Cardiac muscle cell (in vitro differentiated cells and primary cell): ENCODE data around the gene IQSEC3. TPM values are rescaled to one million over a fixed set of nuclear protein-coding genes. Genes with fewer than 3 reads are reported as not detected.

Experiments used
- DNase-seq, 2 donors: peaks; one replicate each; pipeline versions ENCODE4 v3.0.0 to v3.0.0-alpha.2; 2010 to 2017; ENCODE audit warnings: low read depth in 1 of 2, low spot score in 1 of 2
- H3K27ac ChIP-seq: fragments of 200-600 bp; sonication (generic); 2 replicates; pipeline ENCODE4 v1.5.1; 2016
- H3K27me3 ChIP-seq: fragments of 200-600 bp; sonication (generic); 2 replicates; pipeline ENCODE4 v1.6.0; 2016; ENCODE audit warnings: control low read depth
- H3K36me3 ChIP-seq: fragments of 200-600 bp; sonication (generic); 2 replicates; pipeline ENCODE4 v1.5.1; 2016; ENCODE audit warnings: control low read depth
- H3K4me1 ChIP-seq: fragments of 200-600 bp; sonication (generic); 2 replicates; pipeline ENCODE4 v1.8.1; 2017; ENCODE audit warnings: low read depth, mild to moderate bottlenecking, mixed run types
- H3K4me3 ChIP-seq: fragments of 200-600 bp; sonication (generic); 2 replicates; pipeline ENCODE4 v1.5.1; 2016; ENCODE audit warnings: mild to moderate bottlenecking
- H3K9me3 ChIP-seq: fragments of 200-600 bp; sonication (generic); 2 replicates; pipeline ENCODE4 v1.5.1; 2017; ENCODE audit warnings: low read depth, mild to moderate bottlenecking, control low read depth
- CTCF ChIP-seq: IDR thresholded peaks from 2 replicates; pipeline ENCODE4 v1.5.1; 2012; ENCODE audit warnings: low read depth, mild to moderate bottlenecking, low read length
- polyA plus RNA-seq: library from polyadenylated mRNA; unstranded; fragments of >200 nt; fragmentation: Nextera tagmentation; extraction: Ambion mirVana; gene quantifications from 2 replicates; pipeline ENCODE4 v1.2.1, GENCODE V29; 2016
- total RNA-seq: library from RNA; depleted of rRNA; stranded (reverse); fragments of >200 nt; gene quantifications from 2 replicates; pipeline ENCODE4 v1.2.3, GENCODE V29; 2016

The IQSEC3 gene
- total and polyA plus RNA-seq, 2 experiments from 2014 or later = 0.42 to 2.7 TPM

GRCh38 chr12:179131-179884 is 112.7 kb downstream of the IQSEC3 start:
- no peak for DNase-seq
- no peak overlapping the region for H3K4me3 ChIP-seq
- H3K27ac ChIP-seq = no peak overlapping the region
- H3K27me3 ChIP-seq = no peaks in the 10 kb centered on the region
- H3K4me1 ChIP-seq = peaks cover 39% of the 10 kb centered on the region
- H3K36me3 ChIP-seq = no peaks in the 10 kb centered on the region
- H3K9me3 ChIP-seq = no peaks in the 10 kb centered on the region
- no peak for TF ChIP-seq CTCF

- Histone ChIP-seq H3K27me3 (no peaks in the 10 kb centered on the region), H3K9me3 (no peaks in the 10 kb centered on the region), H3K4me1 (peaks cover 33% of the 10 kb centered on the region), H3K4me3 (no peak overlapping the region), H3K27ac (no peak overlapping the region), H3K36me3 (no peaks in the 10 kb centered on the region)
- TF ChIP-seq CTCF = no peak
- no peak for DNase-seq
Observed at GRCh38 chr12:179885-180284, 113.3 kb downstream of the IQSEC3 start.

- no peaks in the 10 kb centered on the region for H3K9me3 ChIP-seq
- H3K36me3 ChIP-seq = no peaks in the 10 kb centered on the region
- no peak overlapping the region for H3K27ac ChIP-seq
- no peak overlapping the region for H3K4me3 ChIP-seq
- no peaks in the 10 kb centered on the region for H3K27me3 ChIP-seq
- peaks cover 28% of the 10 kb centered on the region for H3K4me1 ChIP-seq
- TF ChIP-seq CTCF = no peak
- peak in 1 of 2 donors; percentile 47 for DNase-seq
Observed at GRCh38 chr12:180445-180844, 113.9 kb downstream of the IQSEC3 start.

- no peaks in the 10 kb centered on the region for H3K9me3 ChIP-seq
- H3K4me1 ChIP-seq = peaks cover 14% of the 10 kb centered on the region
- H3K4me3 ChIP-seq = no peak overlapping the region
- no peaks in the 10 kb centered on the region for H3K27me3 ChIP-seq
- no peak for DNase-seq
- no peaks in the 10 kb centered on the region for H3K36me3 ChIP-seq
- TF ChIP-seq CTCF = no peak
- no peak overlapping the region for H3K27ac ChIP-seq
Observed at GRCh38 chr12:181921-182320, 115.4 kb downstream of the IQSEC3 start.

- no peak overlapping the region for H3K27ac ChIP-seq
- peak in 1 of 2 donors; percentile 51 for DNase-seq
- no peaks in the 10 kb centered on the region for H3K9me3 ChIP-seq
- H3K4me1 ChIP-seq = peaks cover 9% of the 10 kb centered on the region
- no peak overlapping the region for H3K4me3 ChIP-seq
- no peak for TF ChIP-seq CTCF
- no peaks in the 10 kb centered on the region for H3K27me3 ChIP-seq
- no peaks in the 10 kb centered on the region for H3K36me3 ChIP-seq
Observed at GRCh38 chr12:182381-182892, 115.9 kb downstream of the IQSEC3 start.
